Stimulated activated CD4-positive, alpha-beta T cell treated with anti-CD3 and anti-CD28 coated beads, Interleukin-12 subunit alpha, Interleukin-12 subunit beta, amount 100 ng/mL, for 24 hours (primary cell): Measurements from ENCODE around the gene CHAMP1.
"Not testable (repeated sequence)": the region's sequence is repeated elsewhere in the genome, so short reads cannot be mapped to it uniquely, and the experiment has no call there.

Experiments used
- DNase-seq, 2 experiments: peaks; one replicate each; pipeline ENCODE4 v3.0.0-alpha.2; 2020; ENCODE audit warnings: low read depth in 2 of 2

The CHAMP1 gene

DNA sequence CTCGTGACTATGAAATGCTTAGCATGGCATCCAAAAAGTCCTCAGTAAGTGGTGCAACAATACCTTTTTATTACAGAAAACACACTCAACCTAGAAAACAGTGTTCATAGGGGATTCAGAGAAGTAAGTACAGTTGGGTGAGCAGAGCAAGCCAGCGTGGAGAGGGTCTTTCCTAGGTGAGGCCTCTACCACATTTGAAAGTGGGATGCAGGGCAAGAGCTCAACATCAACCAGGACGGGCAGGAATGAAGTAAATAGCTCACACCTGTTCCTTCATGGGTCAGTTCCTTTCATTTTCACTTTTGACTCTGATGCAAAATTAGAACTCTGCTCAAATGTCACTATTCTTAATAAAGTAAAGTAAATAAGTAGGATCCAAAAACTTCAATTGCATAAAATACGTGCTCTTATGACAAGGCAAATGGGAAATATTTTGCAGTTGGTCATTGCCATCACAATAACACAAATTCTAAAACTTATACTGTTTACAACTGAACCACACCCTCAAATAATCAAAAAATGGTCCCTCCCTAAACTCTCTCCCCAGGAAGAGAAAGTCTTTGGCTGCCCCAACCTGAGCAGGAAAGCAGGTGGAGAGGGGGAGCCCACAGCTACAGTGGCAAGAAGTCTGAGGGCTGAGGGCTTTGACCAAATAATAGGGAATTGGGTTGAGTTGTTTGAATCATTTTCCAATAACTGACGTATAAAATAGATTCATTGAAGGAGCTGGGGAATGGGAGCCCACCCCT is 20.2 kb downstream of the CHAMP1 start:
- DNase-seq: no peak

DNA sequence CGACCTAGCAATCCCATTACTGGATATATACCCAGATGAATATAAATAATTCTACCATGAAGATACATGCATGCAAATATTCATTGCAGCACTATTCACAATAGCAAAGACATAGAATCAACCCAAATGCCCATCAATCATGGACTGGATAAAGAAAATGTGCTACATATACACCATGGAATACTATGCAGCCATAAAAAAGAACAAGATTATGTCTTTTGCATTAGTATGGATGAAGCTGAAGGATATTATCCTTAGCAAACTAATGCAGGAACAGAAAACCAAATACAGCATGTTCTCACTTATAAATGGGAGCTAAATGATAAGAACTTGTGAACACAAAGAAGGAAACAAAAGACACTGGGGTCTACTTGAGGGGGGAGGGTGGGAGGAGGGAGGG is 22.2 kb downstream of the CHAMP1 start:
- not testable (repeated sequence) for DNase-seq

DNA sequence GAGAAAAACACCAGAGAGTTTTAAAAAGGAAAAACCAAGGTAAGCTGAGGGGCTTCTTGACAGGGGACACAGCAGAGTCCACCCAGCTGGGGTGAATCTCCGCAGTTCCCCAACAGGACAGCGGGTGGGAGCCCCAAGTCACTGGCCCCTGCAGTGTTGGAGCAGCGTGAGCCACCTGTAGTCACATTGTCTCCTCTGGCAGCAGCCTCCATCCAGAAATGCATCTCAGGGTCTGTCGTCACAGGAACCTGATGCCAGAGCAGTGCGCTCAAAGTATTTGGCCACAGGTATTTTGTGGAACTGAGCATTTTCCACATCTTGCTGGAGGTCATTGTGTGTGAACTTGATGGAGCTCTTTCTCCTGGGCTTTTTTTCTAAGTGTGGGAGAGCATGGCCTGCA is 24.7 kb downstream of the CHAMP1 start:
- DNase-seq: no peak

DNA sequence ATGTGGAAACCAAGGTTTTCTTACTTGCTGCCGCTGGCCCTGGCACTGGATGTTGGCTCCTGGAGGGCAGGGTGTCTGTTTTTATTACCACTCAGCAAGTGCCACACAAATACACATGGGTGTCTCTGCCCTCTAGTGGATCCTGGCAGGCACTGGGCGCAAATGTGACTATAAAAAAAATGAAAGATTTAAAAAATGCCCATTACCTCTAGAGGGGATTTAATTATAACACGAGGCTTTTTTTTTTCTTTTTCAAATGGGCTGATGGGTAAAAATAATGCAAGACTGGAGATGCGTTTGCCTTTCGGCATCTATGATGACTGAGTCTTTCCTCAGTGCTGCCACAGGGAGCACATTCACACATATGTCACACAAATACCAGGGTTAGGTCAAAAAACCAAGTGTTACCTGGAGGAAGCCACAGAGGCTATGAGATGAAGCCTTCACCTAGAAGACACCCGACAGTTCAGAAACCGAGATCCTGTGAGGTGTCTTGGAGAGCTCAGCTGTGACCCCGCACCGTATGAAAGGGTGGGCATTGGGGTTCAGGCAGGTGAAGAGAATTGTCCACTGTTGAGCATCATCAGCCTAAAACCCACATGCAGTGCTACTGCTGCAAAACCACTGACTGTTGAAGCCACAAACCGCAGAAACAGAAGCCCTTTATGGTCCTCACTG is 25.7 kb downstream of the CHAMP1 start:
- DNase-seq: no peak

DNA sequence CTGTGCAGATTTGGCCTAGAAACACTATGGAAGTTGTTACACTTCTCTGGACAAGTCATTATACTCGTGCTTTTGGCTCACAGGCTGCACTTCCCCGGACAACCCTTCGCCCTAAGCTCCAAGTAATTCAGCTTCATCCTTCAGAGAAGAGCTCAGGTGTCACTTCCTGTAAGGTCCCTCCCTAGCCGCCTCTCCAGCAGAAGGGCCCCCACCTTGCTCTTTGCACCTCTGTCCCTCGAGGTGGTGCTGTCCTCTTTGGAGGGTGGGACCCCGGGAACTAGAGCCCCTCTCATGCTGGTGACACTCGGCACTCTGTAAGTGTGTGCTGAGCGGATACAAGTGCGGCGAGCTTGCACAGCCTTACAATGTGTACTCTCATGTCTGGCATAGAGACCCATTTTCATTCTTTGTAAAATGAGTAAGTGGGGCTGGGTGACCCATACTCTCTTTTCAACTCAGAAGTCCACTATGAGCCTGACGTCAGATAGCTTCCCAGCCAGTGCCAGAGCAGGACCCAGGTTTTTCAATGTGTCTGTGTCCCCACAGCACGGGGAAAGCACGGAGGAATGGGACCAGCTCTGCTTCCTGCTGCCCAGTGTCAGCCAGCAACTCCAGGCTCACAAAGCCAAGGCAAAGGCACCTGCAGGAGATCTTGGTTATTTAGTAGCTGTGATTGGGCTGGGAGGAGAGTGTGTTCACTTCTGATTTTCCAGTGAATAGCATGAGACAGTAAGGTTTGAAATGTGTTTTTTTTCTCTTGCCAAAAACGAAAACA is 26.9 kb downstream of the CHAMP1 start:
- no peak for DNase-seq

DNA sequence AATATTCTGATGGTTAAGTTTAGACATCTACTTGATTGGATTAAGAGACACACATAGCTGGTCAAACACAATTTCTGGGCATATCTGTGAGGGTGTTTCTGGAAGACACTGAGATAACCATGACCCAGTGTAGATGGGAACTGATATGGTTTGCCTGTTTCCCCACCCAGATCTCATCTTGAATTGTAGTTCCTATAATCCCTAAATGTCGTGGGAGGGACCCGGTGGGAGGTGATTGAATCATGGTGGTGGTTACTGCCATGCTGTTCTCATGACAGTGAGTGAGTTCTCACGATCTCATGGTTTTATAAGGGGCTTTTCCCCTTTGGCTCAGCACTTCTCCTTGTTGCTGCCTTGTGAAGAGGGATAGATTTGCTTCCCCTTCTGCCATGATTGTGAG is 33.0 kb downstream of the CHAMP1 start:
- DNase-seq: not testable (repeated sequence)

DNA sequence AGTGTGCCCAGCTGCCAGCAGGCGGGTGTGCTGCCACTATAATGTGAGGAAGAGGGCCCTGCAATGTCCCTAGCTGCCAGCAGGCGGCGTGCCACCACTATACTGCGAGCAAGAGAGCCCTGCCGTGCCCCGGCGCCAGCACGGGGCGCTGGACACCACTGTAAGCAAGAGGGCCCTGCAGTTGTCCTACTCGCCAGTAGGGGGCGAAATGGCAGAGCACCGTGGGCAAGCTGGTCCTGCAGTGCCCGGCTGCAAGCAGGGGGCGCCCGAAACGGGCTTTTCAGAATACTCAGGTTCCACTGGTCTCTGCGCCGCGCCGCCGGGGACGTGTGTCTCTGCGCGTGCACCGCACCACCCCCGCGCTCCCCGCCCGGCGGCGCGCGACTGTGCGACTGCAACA is 38.5 kb downstream of the CHAMP1 start:
- peak in 1 of 2 experiments; percentile 18 for DNase-seq

GRCh38 chr13:114353382-114353781 is 39.1 kb downstream of the CHAMP1 start:
- DNase-seq: not testable (repeated sequence)
